Kidney (tissue), 14 donors: ENCODE measurements around the gene NLGN4Y. TPM values are rescaled to one million over a fixed set of nuclear protein-coding genes. Genes with fewer than 3 reads are reported as not detected.

ENCODE experiments used
- DNase-seq, 5 donors: peaks; one replicate each; pipeline ENCODE4 v3.0.0-alpha.2; 2013 to 2020
- FAIRE-seq: peaks from 2 replicates; lab custom pipeline; 2012; peaks lifted over from hg19 to GRCh38; lab: Jason Lieb, UNC
- H3K27ac ChIP-seq, 2 donors: one replicate each; pipeline ENCODE4 v1.7.0; 2013; ENCODE audit warnings: low read depth in 2 of 2, low read length in 2 of 2, inconsistent platforms in 1 of 2
- H3K27me3 ChIP-seq: one replicate; pipeline ENCODE4 v1.7.1; 2013; ENCODE audit warnings: low read length, inconsistent platforms; ENCODE audit not compliant: control insufficient read depth, insufficient read depth
- H3K36me3 ChIP-seq, 3 donors: one replicate each; pipeline versions ENCODE4 v1.7.0 to v1.7.1; 2013; ENCODE audit warnings: low read length in 3 of 3, control low read depth in 1 of 3, inconsistent platforms in 1 of 3; ENCODE audit not compliant: insufficient read depth in 3 of 3, control insufficient read depth in 2 of 3
- H3K4me1 ChIP-seq, 3 donors: one replicate each; pipeline versions ENCODE4 v1.7.0 to v1.7.1; 2013; ENCODE audit warnings: low read length in 3 of 3, inconsistent platforms in 1 of 3, low read depth in 1 of 3; ENCODE audit not compliant: control insufficient read depth in 2 of 3, insufficient read depth in 2 of 3
- H3K4me3 ChIP-seq, 3 donors: one replicate each; pipeline versions ENCODE4 v1.7.0 to v1.8.1; 2013; ENCODE audit warnings: low read length in 3 of 3, control low read depth in 1 of 3, inconsistent platforms in 1 of 3
- H3K9ac ChIP-seq, 3 donors: one replicate each; pipeline versions ENCODE4 v1.7.0 to v1.7.1; 2013; ENCODE audit warnings: low read length in 3 of 3, control low read depth in 1 of 3, inconsistent platforms in 1 of 3
- H3K9me3 ChIP-seq, 3 donors: one replicate each; pipeline versions ENCODE4 v1.7.0 to v1.7.1; 2013; ENCODE audit warnings: low read length in 3 of 3, control low read depth in 1 of 3, inconsistent platforms in 1 of 3; ENCODE audit not compliant: control insufficient read depth in 2 of 3, insufficient read depth in 1 of 3
- CTCF ChIP-seq: IDR thresholded peaks from 3 replicates; pipeline ENCODE4 v1.5.1; 2012; ENCODE audit warnings: mild to moderate bottlenecking, moderate library complexity, borderline replicate concordance; ENCODE audit not compliant: insufficient read depth; ENCODE audit errors: extremely low read depth
- intact Hi-C: fragments of 100-400 bp; cut with DNase I; formaldehyde crosslinking; loops from one replicate; pipeline ENCODE4 v1.11.1; 2022
- polyA plus RNA-seq: library from polyadenylated mRNA; stranded (reverse); fragments of 350-450 nt; fragmentation: Illumina TruSeq; extraction: RNeasy Lipid Tissue Mini Kit (QIAGEN cat#74804); gene quantifications from one replicate; pipeline ENCODE4 v1.2.3, GENCODE V29; 2014; ENCODE audit warnings: low read depth, low replicate concordance; ENCODE audit not compliant: insufficient read depth
- total RNA-seq: library from RNA; stranded (reverse); fragmentation: NEBNext Ultra II Directional; extraction: Animal tissue kit (Norgen Biotek cat#: 25700); gene quantifications from one replicate; pipeline ENCODE4 v1.2.1, GENCODE V29; 2021
- donor health status: control.
- donor health status: control.
- donor health status: control.
- donor health status: control.
- donor health status: control.
- donor health status: DM: yes; HTN: yes; CAD: no.
- donor health status: Normal renal cell carcinoma (clear cell type).

Gene NLGN4Y
- total and polyA plus RNA-seq, 2 donors from 2014 or later, result 3.7 TPM; not detected in 1

DNA sequence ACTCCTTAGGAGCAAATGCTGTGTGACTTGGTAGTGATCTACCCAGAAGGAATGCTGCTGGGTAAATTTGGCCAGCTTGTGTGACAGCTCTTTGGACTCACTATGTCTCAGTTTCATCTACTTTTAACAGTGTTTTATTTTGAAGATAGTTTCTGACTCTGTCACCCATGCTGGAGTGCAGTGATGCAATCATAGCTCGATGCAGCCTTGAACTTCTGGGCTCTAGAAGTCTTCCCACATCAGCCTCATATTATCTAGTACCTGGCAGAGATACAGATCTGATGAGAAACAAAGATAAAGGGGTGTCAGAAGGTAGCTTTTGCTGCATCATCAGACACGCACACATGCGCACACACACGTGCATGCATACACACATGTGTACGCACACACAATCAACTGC is 19.2 kb downstream of the NLGN4Y start:
- TF ChIP-seq CTCF, result no peak
- no peak for FAIRE-seq

GRCh38 chrY:14581294-14581693 is 57.0 kb downstream of the NLGN4Y start:
- DNase-seq (peak in 1 of 5 donors; percentile 1), FAIRE-seq (no peak)
- intact Hi-C loops, result no loop called here
- H3K27ac ChIP-seq, result no peak overlapping the region
- no peaks in the 10 kb centered on the region for H3K27me3 ChIP-seq
- H3K4me3 ChIP-seq, result no peak overlapping the region
- TF ChIP-seq CTCF, result no peak
- no peaks in the 10 kb centered on the region for H3K36me3 ChIP-seq
- no peak overlapping the region for H3K9ac ChIP-seq
- no peaks in the 10 kb centered on the region for H3K4me1 ChIP-seq
- no peaks in the 10 kb centered on the region for H3K9me3 ChIP-seq

More for the DNA sequence above, 19.2 kb downstream of the NLGN4Y start:
- intact Hi-C loops, result no loop called here
- no peaks in the 10 kb centered on the region for H3K27me3 ChIP-seq
- H3K4me1 ChIP-seq, result no peaks in the 10 kb centered on the region
- H3K27ac ChIP-seq, result no peak overlapping the region
- H3K4me3 ChIP-seq, result no peak overlapping the region
- H3K9ac ChIP-seq, result no peak overlapping the region
- no peaks in the 10 kb centered on the region for H3K9me3 ChIP-seq
- H3K36me3 ChIP-seq, result no peaks in the 10 kb centered on the region
- DNase-seq, result no peak

DNA sequence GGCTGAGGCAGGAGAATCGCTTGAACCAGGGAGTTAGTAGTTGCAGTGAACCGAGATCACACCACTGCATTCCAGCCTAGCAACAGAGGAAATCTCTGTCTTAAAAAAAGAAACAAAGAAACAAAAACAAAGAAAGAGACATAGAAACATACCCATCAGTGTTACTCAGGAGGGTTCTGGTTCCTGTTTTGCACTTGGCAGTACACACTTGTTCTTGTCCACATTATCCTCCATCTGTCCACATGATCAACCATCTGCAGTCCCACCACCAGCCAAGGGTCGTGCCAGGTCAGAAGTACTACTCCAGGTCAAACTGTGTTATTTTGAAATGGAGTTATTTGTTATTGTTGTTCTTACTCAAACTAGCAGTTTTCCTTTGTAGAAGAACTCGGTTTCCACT is 62.4 kb downstream of the NLGN4Y start:
- H3K27me3 ChIP-seq, result no peaks in the 10 kb centered on the region
- FAIRE-seq (no peak), DNase-seq (peak in 1 of 5 donors; percentile 0)
- H3K36me3 ChIP-seq, result no peaks in the 10 kb centered on the region
- no peak overlapping the region for H3K27ac ChIP-seq
- H3K9ac ChIP-seq, result no peak overlapping the region
- H3K4me3 ChIP-seq, result no peak overlapping the region
- H3K4me1 ChIP-seq, result no peaks in the 10 kb centered on the region
- no peaks in the 10 kb centered on the region for H3K9me3 ChIP-seq
- no peak for TF ChIP-seq CTCF
- intact Hi-C loops, result no loop called here

- FAIRE-seq, result no peak
- TF ChIP-seq CTCF, result no peak
Measured at GRCh38 chrY:14601372-14601771, 77.0 kb downstream of the NLGN4Y start.

More at GRCh38 chrY:14601372-14601771, 77.0 kb downstream of the NLGN4Y start:
- Histone ChIP-seq H3K4me1 (no peaks in the 10 kb centered on the region), H3K36me3 (no peaks in the 10 kb centered on the region), H3K27me3 (no peaks in the 10 kb centered on the region), H3K27ac (no peak overlapping the region), H3K9ac (no peak overlapping the region), H3K4me3 (no peak overlapping the region), H3K9me3 (no peaks in the 10 kb centered on the region)
- DNase-seq, result no peak
- intact Hi-C loops, result no loop called here
